HG03571 (cell line): ENCODE data around the gene QRFP.
"Not testable (repeated sequence)": the region's sequence is repeated elsewhere in the genome, so short reads cannot be mapped to it uniquely, and the experiment has no call there.

ENCODE experiments used
- ATAC-seq: cut with Tn5 transposase; IDR thresholded peaks from one replicate; pipeline ENCODE4 v1.9.1; 2021; ENCODE audit not compliant: unreplicated experiment

Gene QRFP

GRCh38 chr9:130854835-130855234 lies 41.8 kb downstream of the QRFP start:
- ATAC-seq, result no peak

- ATAC-seq, result no peak
Observed at GRCh38 chr9:130854092-130854491, 42.5 kb downstream of the QRFP start.

- no peak for ATAC-seq
Observed at GRCh38 chr9:130852801-130853200, 43.8 kb downstream of the QRFP start.

- ATAC-seq, result no peak
Observed at GRCh38 chr9:130849356-130849755, 47.3 kb downstream of the QRFP start.

GRCh38 chr9:130848514-130848913 lies 48.1 kb downstream of the QRFP start:
- ATAC-seq, result not testable (repeated sequence)

- no peak for ATAC-seq
Observed at GRCh38 chr9:130847306-130848217, 49.0 kb downstream of the QRFP start.

- no peak for ATAC-seq
Observed at GRCh38 chr9:130846487-130847305, 49.9 kb downstream of the QRFP start.

GRCh38 chr9:130845901-130846481 lies 50.6 kb downstream of the QRFP start:
- ATAC-seq, result no peak

- ATAC-seq, result no peak
Observed at GRCh38 chr9:130845254-130845653, 51.4 kb downstream of the QRFP start.

GRCh38 chr9:130844044-130844451 lies 52.6 kb downstream of the QRFP start:
- no peak for ATAC-seq

GRCh38 chr9:130843049-130843908 lies 53.3 kb downstream of the QRFP start:
- no peak for ATAC-seq
